Uterus (tissue), 2 donors: ENCODE results near the gene OR2T35.
"Not testable (repeated sequence)": the region's sequence is repeated elsewhere in the genome, so short reads cannot be mapped to it uniquely, and the experiment has no call there.

ENCODE experiments used
- POLR2A ChIP-seq, 2 donors: fragments of 450-650 bp; IDR thresholded peaks; one replicate each; pipeline ENCODE4 v1.6.1; 2016; ENCODE audit warnings: antibody characterized with exemption in 2 of 2, mild to moderate bottlenecking in 1 of 2, moderate library complexity in 1 of 2
- TF ChIP-seq, protein P1 (sequence below), 4 experiments: fragments of 200-600 bp in 2 of 4; fragments of 450-650 bp in 2 of 4; sonication (generic) in 2 of 4; IDR thresholded peaks; one replicate each; pipeline ENCODE4 v1.5.1; 2016 to 2019; ENCODE audit warnings: antibody characterized with exemption in 4 of 4, mild to moderate bottlenecking in 2 of 4, moderate library complexity in 1 of 4

DNA sequence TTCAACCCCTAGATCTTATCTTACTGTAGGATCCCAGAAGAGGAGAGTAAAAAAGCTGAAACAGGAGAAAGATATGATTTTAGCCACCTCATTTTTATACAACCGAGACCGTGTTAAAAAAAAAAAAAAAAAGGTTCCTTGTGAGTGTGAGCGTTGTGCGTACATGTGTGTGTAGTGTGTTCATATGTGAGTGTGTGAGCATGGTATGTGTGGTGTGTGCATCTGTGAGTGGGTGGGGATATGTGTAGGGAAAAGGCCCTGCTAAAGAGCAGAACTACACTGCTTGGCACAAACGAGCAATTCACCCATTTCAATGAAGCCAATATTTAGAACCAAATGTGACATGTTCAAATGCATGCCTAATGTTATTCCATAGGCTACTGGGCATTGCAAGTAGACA lies 3.5 kb downstream of the OR2T35 start:
- TF ChIP-seq, protein P1, sequence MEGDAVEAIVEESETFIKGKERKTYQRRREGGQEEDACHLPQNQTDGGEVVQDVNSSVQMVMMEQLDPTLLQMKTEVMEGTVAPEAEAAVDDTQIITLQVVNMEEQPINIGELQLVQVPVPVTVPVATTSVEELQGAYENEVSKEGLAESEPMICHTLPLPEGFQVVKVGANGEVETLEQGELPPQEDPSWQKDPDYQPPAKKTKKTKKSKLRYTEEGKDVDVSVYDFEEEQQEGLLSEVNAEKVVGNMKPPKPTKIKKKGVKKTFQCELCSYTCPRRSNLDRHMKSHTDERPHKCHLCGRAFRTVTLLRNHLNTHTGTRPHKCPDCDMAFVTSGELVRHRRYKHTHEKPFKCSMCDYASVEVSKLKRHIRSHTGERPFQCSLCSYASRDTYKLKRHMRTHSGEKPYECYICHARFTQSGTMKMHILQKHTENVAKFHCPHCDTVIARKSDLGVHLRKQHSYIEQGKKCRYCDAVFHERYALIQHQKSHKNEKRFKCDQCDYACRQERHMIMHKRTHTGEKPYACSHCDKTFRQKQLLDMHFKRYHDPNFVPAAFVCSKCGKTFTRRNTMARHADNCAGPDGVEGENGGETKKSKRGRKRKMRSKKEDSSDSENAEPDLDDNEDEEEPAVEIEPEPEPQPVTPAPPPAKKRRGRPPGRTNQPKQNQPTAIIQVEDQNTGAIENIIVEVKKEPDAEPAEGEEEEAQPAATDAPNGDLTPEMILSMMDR (IDR thresholded peaks at IDR 0.05) = not testable (repeated sequence)
- TF ChIP-seq POLR2A (IDR thresholded peaks at IDR 0.05) = not testable (repeated sequence)
